Neural progenitor cell (in vitro differentiated cells): ENCODE results near the gene CAPN10.

Experiments used
- CTCF ChIP-seq: fragments of 200-600 bp; sonication (generic); IDR thresholded peaks from 2 replicates; pipeline ENCODE4 v1.5.1; 2017; ENCODE audit warnings: antibody characterized with exemption, mild to moderate bottlenecking
- EZH2 ChIP-seq: fragments of 200-600 bp; sonication (generic); IDR thresholded peaks from 2 replicates; pipeline ENCODE4 v1.6.1; 2017; ENCODE audit warnings: antibody characterized with exemption, mild to moderate bottlenecking, moderate library complexity

GRCh38 chr2:240637901-240638345, 51.4 kb downstream of the CAPN10 start:
- TF ChIP-seq CTCF (no peak), EZH2 (no peak)
